KOPT-K1 (cell line): ENCODE results near the gene S100A14.

ENCODE experiments used
- H3K27ac ChIP-seq: fragments of 200-600 bp; sonication (generic); 2 replicates; pipeline ENCODE4 v1.5.1; 2016; ENCODE audit warnings: antibody characterized with exemption, mild to moderate bottlenecking, low read depth, low read length; ENCODE audit not compliant: poor library complexity, severe bottlenecking
- H3K36me3 ChIP-seq: fragments of 200-600 bp; sonication (generic); 2 replicates; pipeline ENCODE4 v1.5.1; 2017; ENCODE audit warnings: antibody characterized with exemption, mild to moderate bottlenecking, low read length, moderate library complexity; ENCODE audit not compliant: insufficient read depth
- H3K9me3 ChIP-seq: fragments of 200-600 bp; sonication (generic); 2 replicates; pipeline ENCODE4 v1.5.1; 2017; ENCODE audit warnings: antibody characterized with exemption, low read length, mild to moderate bottlenecking; ENCODE audit not compliant: insufficient read depth, poor library complexity, severe bottlenecking

Gene S100A14

GRCh38 chr1:153613406-153613805, 2.7 kb downstream of the S100A14 start:
- no peaks in the 10 kb centered on the region for H3K9me3 ChIP-seq
- H3K27ac ChIP-seq = no peak overlapping the region
- H3K36me3 ChIP-seq = no peaks in the 10 kb centered on the region

- no peak within 1 kb of the TSS for H3K27ac ChIP-seq
- no peaks in the 10 kb centered on the region for H3K36me3 ChIP-seq
- no peaks in the 10 kb centered on the region for H3K9me3 ChIP-seq
Measured at GRCh38 chr1:153612755-153613331, 3.3 kb downstream of the S100A14 start, which contains the start of gene S100A16. S100A16 (minus strand) TSS chr1:153613137; CDS start chr1:153608151, 4,986 bp downstream.

GRCh38 chr1:153612111-153612754, 3.9 kb downstream of the S100A14 start:
- no peaks in the 10 kb centered on the region for H3K9me3 ChIP-seq
- H3K36me3 ChIP-seq = no peaks in the 10 kb centered on the region
- no peak overlapping the region for H3K27ac ChIP-seq

DNA sequence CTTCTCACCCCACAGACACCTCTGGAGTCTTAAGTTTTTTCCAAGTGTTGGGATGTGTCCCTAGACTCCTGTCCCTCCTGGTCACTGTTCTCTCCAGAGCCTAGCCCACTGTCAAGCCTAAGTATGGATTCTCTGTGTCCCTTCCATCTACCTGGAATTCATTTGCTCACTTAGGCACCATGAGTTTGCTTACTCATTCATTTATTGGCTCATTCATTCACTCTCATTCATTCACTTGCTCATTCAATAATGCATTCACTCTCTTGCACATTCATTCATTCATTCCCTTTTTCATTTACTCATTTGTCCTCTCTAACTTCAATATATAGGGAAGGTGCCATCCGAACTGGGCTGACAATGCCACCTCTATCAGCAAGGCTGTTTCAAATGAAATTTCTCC, 4.8 kb downstream of the S100A14 start:
- Histone ChIP-seq H3K27ac (no peak overlapping the region), H3K9me3 (no peaks in the 10 kb centered on the region), H3K36me3 (no peaks in the 10 kb centered on the region)

- Histone ChIP-seq H3K9me3 (no peaks in the 10 kb centered on the region), H3K36me3 (no peaks in the 10 kb centered on the region), H3K27ac (no peak overlapping the region)
Measured at GRCh38 chr1:153610811-153611301, 5.3 kb downstream of the S100A14 start.

DNA sequence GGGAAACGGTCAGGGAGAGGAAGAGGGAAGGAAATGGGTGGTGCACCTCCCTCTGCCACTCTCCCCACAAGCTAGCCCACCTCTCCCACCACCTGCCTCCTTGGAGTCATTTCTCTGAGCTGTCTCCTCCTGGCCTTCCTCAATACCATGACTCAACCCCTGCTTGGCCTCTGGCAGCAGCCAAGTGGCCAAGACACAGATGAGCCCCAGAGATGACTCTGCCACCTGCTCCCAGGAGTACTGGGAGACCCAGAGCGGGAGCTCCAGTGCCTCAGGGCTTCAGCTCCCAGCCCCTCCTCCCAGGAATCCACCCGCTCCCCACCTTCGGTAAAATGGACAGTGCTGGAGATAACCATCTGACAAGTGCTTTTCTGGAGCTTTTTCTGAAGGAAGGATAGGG, 5.8 kb downstream of the S100A14 start:
- Histone ChIP-seq H3K9me3 (no peaks in the 10 kb centered on the region), H3K36me3 (no peaks in the 10 kb centered on the region), H3K27ac (no peak overlapping the region)

- Histone ChIP-seq H3K36me3 (no peaks in the 10 kb centered on the region), H3K27ac (no peak overlapping the region)
Measured at GRCh38 chr1:153609585-153609907, 6.6 kb downstream of the S100A14 start.

DNA sequence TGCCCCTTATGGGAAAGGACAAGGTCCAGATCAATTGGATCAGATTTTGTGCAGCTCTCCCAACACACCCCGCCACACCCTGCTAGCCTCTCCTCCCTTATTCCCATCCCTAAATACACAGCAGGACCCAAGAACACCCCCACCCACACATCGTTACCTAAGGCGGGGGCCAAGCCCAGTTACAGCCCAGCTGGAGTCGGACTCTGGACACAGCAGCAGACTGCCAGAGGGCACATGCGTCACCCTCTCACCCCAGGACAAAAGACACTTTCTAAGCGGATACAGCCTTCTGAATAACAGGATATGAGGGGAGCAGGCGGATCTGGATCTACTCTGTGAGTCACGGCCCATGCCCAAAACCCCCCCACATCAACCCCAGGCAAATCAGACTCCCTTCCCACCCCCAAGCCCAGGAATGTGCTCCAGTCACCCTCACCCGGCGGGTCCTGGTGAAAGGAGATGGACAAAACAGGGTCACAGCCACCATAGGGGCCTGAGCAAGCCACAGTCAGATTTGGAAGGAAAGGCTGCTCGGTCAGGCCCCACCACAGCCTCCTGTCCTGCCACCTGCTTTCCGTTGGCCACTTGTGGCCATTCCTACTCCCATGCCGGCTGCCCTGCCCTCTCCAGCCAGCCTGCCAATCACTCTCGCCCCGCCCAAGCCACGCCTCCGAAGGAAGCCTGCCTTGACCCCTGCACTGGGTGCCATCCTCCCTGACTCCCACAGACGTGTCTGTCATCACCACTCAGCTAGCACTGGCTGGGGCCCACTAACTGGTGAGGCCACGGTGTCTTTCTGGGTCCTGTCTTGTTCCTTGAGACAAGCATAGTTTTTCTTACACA, 7.2 kb downstream of the S100A14 start:
- H3K9me3 ChIP-seq = no peaks in the 10 kb centered on the region
- no peaks in the 10 kb centered on the region for H3K36me3 ChIP-seq
- H3K27ac ChIP-seq = no peak overlapping the region

More at GRCh38 chr1:153609585-153609907, 6.6 kb downstream of the S100A14 start:
- no peaks in the 10 kb centered on the region for H3K9me3 ChIP-seq

- H3K27ac ChIP-seq = no peak overlapping the region
- no peaks in the 10 kb centered on the region for H3K9me3 ChIP-seq
- no peaks in the 10 kb centered on the region for H3K36me3 ChIP-seq
Measured at GRCh38 chr1:153608089-153608682, 7.9 kb downstream of the S100A14 start.

DNA sequence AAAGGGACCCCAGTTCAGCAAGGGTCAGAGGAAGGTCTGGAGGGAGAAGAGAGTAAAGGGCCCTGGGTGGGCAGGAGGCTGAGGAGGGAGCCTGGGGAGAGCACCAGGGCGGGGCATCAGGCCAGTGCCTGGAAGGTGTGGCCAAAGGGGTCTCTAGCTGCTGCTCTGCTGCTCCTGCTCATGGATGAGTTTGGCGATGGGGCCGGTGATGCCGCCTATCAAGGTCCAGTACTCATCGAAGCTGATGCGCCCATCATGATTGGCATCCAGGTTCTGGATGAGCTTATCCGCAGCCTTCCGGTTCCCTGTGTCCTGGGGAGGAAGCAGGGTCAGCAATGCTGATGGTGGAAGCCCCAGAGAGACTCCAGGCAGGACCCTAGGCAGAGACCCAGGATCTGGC, 8.7 kb downstream of the S100A14 start:
- Histone ChIP-seq H3K27ac (no peak overlapping the region), H3K36me3 (no peaks in the 10 kb centered on the region), H3K9me3 (no peaks in the 10 kb centered on the region)

DNA sequence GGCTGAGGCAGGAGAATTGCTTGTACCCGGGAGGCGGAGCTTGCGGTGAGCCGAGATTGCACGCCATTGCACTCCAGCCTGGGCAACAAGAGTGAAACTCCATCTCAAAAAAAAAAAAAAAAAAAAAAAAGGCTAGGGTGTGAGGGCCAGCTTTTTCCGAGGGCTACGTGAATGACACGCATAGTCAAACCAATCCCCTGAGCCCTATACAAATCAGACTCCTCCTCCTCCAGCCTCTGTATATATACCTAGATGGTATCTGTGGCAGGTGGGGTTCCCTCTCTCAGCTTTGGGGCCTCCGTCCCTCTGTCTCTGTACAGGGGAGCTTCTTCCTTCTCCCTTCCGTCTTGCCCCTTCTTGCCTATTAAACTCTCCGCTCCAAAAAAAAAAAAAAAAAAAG, 9.9 kb downstream of the S100A14 start:
- Histone ChIP-seq H3K36me3 (no peaks in the 10 kb centered on the region), H3K9me3 (no peaks in the 10 kb centered on the region), H3K27ac (no peak overlapping the region)

GRCh38 chr1:153602749-153603148, 13.4 kb downstream of the S100A14 start:
- H3K36me3 ChIP-seq = no peaks in the 10 kb centered on the region
- H3K27ac ChIP-seq = no peak overlapping the region
- no peaks in the 10 kb centered on the region for H3K9me3 ChIP-seq

DNA sequence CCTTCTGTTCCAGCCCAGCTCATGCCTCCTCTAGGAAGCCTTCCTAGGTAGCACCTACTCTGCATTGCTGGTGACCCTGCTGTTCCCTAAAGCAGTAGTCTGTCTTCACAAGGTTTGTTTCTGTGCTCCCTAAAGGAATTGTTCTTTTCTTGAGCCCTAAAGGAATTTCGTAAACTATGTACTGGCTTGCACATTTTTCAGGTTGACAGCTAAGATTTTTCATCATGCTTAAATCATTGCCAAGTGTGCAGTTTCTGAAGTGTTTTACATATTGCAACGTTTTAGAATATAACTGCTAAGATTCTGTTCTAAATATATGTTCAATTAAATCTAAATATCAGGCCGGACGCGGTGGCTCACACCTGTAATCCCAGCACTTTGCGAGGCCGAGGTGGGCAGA, 16.3 kb downstream of the S100A14 start:
- H3K27ac ChIP-seq = no peak overlapping the region
- no peaks in the 10 kb centered on the region for H3K36me3 ChIP-seq
- H3K9me3 ChIP-seq = no peaks in the 10 kb centered on the region

GRCh38 chr1:153598309-153599172, 17.6 kb downstream of the S100A14 start:
- H3K27ac ChIP-seq = peak overlapping the region; percentile 58
- H3K9me3 ChIP-seq = no peaks in the 10 kb centered on the region
- no peaks in the 10 kb centered on the region for H3K36me3 ChIP-seq
